ENCODE data around the gene POPDC3.

POPDC3 gene

GRCh38 chr6:105137388-105137787, 42.4 kb downstream of the POPDC3 start:
- no peak for DNase-seq

GRCh38 chr6:105136431-105137350, 43.1 kb downstream of the POPDC3 start:
- DNase-seq: peak; percentile 71

GRCh38 chr6:105135907-105136430, 43.8 kb downstream of the POPDC3 start:
- no peak for DNase-seq

- DNase-seq: peak; percentile 15
These were observed 44.8 kb downstream of the POPDC3 start for GRCh38 chr6:105135056-105135455.

GRCh38 chr6:105122717-105123116, 57.1 kb downstream of the POPDC3 start:
- DNase-seq: no peak

GRCh38 chr6:105121981-105122380, 57.8 kb downstream of the POPDC3 start:
- DNase-seq: peak; percentile 52

GRCh38 chr6:105120570-105120969, 59.2 kb downstream of the POPDC3 start:
- DNase-seq: no peak

- DNase-seq: no peak
These were observed 63.7 kb downstream of the POPDC3 start for GRCh38 chr6:105116150-105116549.

- DNase-seq: peak; percentile 67
These were observed 66.4 kb downstream of the POPDC3 start for GRCh38 chr6:105113422-105113821.

GRCh38 chr6:105112577-105112976, 67.2 kb downstream of the POPDC3 start:
- peak; percentile 3 for DNase-seq

- DNase-seq: no peak
These were observed 67.9 kb downstream of the POPDC3 start for GRCh38 chr6:105111871-105112270.

- DNase-seq: no peak
These were observed 68.7 kb downstream of the POPDC3 start for GRCh38 chr6:105111105-105111504.

- DNase-seq: no peak
These were observed 69.6 kb downstream of the POPDC3 start for GRCh38 chr6:105109955-105110895.

- DNase-seq: no peak
These were observed 71.1 kb downstream of the POPDC3 start for GRCh38 chr6:105108631-105109262.
